Left cardiac atrium (tissue), 4 donors: Measurements from ENCODE around the gene PLCB1. TPM values are rescaled to one million over a fixed set of nuclear protein-coding genes. Genes with fewer than 3 reads are reported as not detected.
"Not testable (repeated sequence)": the region's sequence is repeated elsewhere in the genome, so short reads cannot be mapped to it uniquely, and the experiment has no call there.

Experiments
- ATAC-seq, 2 donors: fragments of 200-7000 bp; cut with Tn5 transposase; one replicate each; pipeline ENCODE4 v1.9.1; 2020; ENCODE audit warnings: mild to moderate bottlenecking in 2 of 2, moderate library complexity in 2 of 2
- DNase-seq: peaks from one replicate; pipeline ENCODE4 v3.0.0-alpha.2; 2020
- intact Hi-C, 2 donors: fragments of 100-400 bp; cut with DNase I; formaldehyde crosslinking; loops; one replicate each; pipeline versions ENCODE4 v1.14.1 to v1.15.1; 2022 to 2023
- total RNA-seq, 2 donors: library from RNA; stranded (reverse); fragmentation: NEBNext Ultra II Directional; extraction: Animal tissue kit (Norgen Biotek cat#: 25700); gene quantifications; one replicate each; pipeline ENCODE4 v1.2.1, GENCODE V29; 2021
- donor health status: DM: no; HTN: yes; CAD: no.
- donor health status: DM: no; HTN: yes; CAD: no; lungs with severe emphysema.
- donor health status: DM: yes; HTN: yes; CAD: no.
- donor health status: Dilated cardiomyopathy.

The PLCB1 gene
- total RNA-seq, 2 donors from 2014 or later, result 25.9 to 27.1 TPM

DNA sequence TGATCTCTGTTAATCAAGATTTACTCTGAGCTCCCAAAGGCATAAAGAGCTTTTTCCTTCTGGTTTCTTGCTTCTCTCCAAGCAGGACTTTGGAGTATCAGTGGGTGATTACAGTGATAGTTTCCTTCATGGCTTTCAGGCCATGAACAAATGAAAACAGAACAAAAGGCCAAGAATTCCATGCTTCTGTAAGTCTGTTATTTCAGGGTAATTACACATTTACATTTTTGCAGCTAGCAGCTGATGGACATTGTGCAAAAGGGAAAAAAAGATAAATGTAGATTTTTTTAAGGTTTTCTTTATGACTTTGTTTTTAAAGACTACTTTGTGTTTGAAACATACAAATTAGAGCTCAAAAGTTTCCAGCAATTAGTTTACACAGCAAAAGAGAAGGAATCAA is 441.6 kb downstream of the PLCB1 start:
- DNase-seq (no peak), ATAC-seq (no peak)
- intact Hi-C loops, result no loop called here

DNA sequence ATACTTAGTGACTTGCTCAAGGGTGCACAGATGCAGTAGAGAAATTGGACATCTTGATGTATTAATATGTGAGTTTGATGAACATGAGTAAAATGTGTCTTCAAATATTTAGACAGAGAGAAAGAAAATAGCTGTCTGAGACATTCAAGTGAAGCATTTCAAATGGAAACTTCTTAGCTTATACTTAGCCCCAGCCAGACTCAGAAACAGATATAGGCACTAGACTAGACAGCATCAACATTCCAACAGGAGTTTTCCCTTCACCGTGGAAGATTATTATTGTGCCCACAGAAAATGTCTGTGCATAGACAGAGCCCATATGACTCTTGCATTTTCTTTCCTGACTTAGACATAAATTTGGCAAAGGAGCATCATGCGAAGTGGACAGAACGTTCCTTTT is 443.0 kb downstream of the PLCB1 start:
- intact Hi-C loops, result no loop called here
- DNase-seq (no peak), ATAC-seq (no peak)

GRCh38 chr20:8578161-8578865 is 446.2 kb downstream of the PLCB1 start:
- intact Hi-C loops, result no loop called here
- no peak for ATAC-seq
- no peak for DNase-seq

DNA sequence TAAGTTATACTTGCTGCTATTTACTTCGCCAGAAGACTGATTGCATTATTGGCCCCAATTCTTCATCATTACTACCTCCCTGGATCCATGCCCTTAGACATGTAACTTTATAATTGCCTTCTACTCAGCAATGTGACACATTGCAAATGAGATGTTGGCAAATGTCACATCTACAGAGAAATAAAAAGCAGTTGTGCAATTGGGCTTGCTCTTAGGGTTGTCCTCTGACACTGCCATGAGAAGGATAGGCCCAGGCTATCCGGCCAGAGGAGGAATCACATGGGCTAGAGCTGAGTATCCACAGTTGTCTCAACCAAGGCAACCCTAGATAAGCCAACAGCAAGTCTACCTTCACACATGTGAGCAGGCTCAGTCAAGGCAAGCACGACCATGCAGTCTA is 447.0 kb downstream of the PLCB1 start:
- intact Hi-C loops, result no loop called here

GRCh38 chr20:8581446-8582183 is 449.5 kb downstream of the PLCB1 start:
- DNase-seq (no peak), ATAC-seq (no peak)
- intact Hi-C loops, result no loop called here

More for the DNA sequence above, 447.0 kb downstream of the PLCB1 start:
- no peak for ATAC-seq
- DNase-seq, result no peak

DNA sequence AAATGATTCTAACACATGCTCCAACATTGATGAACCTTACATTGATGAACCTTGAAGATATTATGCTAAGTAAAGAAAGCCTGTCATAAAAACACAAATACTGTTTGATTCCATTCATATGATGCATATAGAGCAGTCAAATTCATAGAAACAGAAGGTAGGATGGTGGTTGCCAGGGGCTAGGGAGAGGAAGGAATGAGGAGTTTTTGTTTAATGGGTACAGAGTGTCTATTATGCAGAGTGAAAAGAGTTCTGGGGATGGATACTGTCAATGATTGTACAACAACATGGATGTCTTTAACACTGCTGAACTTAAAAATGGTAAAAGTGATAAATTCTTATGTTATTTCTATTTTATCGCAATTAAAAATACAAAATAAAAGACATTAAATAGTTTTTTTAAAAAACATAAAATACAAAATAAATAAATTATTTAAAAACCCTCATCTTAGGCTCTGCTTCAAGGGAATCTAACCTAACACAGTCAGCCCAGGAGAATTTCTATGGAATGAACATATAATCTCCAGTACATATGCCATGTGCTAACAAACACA is 451.0 kb downstream of the PLCB1 start:
- intact Hi-C loops, result no loop called here
- ATAC-seq (no peak), DNase-seq (no peak)

- ATAC-seq, result no peak
- intact Hi-C loops, result no loop called here
- DNase-seq, result no peak
Measured at GRCh38 chr20:8583566-8584043, 451.5 kb downstream of the PLCB1 start.

- ATAC-seq, result no peak
- DNase-seq, result no peak
- intact Hi-C loops, result no loop called here
Measured at GRCh38 chr20:8587251-8587650, 455.2 kb downstream of the PLCB1 start.

DNA sequence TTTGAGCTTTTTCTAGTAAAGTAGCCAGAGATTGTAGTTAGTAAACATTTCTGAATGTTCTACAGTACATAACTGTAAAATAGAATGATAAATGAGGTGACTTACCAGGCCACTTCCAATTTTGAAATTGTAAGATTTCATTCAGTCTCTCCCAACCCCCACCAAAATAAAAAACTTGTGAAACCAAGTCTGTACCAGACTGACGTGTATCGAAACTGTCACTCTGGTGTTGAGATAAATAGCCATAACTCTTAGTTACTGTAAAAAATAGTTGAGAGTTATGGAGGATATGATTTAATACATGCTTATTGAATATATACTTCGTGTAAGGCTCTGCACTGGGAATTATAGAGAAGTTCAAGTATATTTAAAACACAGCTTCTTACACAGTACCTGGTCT is 455.7 kb downstream of the PLCB1 start:
- intact Hi-C loops, result no loop called here
- no peak for DNase-seq
- no peak for ATAC-seq

GRCh38 chr20:8589956-8590355 is 457.9 kb downstream of the PLCB1 start:
- no peak for ATAC-seq
- no peak for DNase-seq
- intact Hi-C loops, result no loop called here

DNA sequence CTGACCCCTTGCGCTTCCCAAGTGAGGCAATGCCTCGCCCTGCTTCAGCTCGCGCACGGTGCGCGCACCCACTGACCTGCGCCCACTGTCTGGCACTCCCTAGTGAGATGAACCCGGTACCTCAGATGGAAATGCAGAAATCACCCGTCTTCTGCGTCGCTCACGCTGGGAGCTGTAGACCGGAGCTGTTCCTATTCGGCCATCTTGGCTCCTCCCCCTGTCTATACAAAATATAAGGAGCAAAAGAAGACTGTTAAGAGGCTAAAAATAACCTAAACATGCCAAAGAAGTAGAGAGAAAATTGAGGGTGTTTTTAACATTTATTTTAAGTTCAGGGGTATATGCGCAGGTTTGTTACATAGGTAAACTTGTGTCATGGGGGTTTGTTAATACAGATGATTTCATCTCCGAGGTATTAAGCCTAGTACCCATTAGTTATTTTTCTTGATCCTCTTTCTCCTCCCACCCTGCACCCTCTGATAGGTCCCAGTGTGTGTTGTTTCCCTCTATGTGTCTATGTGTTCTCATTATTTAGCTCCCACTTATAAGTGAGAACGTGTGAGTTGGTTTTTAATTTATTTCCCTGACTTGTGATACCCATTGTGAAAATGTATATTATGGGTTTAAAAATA is 469.0 kb downstream of the PLCB1 start:
- DNase-seq, ATAC-seq: not testable (repeated sequence)
- intact Hi-C loops, result loop anchor here in 1 of 2 donors (10.0 kb wide), 1 partner anchor 54 kb away; no protein-coding TSS in a partner anchor

DNA sequence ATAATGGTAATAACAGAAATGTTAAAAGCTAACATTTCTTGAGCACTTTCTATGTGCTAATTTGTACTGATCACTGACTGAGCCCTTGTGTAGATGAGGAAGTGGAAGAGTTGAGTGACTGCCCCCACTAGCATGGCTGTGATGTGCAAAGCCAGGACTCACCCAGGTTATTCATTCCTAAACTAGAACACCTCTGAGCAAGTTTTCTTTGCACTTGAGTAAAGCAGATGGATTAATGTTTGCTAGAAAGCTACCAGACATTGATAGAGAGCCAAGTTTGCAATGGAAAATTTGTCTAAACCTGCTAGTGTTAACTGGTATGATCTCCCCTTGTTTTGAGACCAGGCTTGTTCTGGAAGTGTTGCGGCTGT is 469.5 kb downstream of the PLCB1 start:
- intact Hi-C loops, result loop anchor here in 1 of 2 donors (10.0 kb wide), 1 partner anchor 53 kb away; no protein-coding TSS in a partner anchor
- ATAC-seq (no peak), DNase-seq (no peak)

GRCh38 chr20:8602389-8603116 is 470.5 kb downstream of the PLCB1 start:
- ATAC-seq (peak in 1 of 2 donors; percentile 12), DNase-seq (no peak)
- intact Hi-C loops, result loop anchor here in 1 of 2 donors (10.0 kb wide), 1 partner anchor 52 kb away; no protein-coding TSS in a partner anchor

DNA sequence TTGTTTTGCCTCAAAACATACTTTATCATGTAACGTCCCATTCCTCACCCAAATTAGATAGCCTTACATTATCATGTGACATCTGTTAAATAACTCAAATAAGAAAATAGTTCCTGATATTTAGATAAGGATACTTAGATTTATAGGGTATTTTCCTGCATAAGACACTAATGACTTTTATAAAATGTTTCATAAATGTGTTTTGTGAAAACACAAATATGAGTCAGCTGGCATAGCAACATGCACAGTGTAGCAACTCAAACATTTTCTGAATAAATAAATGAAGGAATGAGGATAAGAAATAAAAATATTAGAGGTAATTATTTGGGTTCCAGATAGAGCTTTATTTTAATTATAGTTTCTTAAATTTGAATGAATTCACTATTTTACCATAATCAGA is 476.4 kb downstream of the PLCB1 start:
- ATAC-seq (no peak), DNase-seq (no peak)
- intact Hi-C loops, result loop anchor here in 1 of 2 donors (10.0 kb wide), 1 partner anchor 46 kb away; no protein-coding TSS in a partner anchor

DNA sequence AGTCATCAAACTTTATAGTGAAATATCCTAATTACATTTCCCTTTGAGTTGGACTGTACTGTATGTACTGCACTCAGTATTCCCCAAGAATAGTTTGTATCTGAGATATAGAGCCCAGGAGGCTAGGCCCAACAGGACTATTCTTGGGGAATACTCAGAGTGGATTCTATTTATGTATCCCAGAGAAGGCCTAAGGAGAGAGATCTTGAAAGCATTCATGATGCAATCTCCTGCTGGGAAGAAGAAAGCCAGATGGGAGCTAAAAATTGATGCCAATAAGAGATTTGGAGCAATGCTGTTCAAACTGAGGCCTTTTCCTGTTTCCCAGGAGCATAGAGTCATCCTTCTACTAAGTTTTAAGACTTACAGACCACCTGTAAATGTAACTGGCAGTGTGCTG is 484.7 kb downstream of the PLCB1 start:
- intact Hi-C loops, result no loop called here
- ATAC-seq, result no peak
- DNase-seq, result no peak

- intact Hi-C loops, result no loop called here
- ATAC-seq (no peak), DNase-seq (no peak)
Measured at GRCh38 chr20:8621001-8621400, 488.9 kb downstream of the PLCB1 start.

DNA sequence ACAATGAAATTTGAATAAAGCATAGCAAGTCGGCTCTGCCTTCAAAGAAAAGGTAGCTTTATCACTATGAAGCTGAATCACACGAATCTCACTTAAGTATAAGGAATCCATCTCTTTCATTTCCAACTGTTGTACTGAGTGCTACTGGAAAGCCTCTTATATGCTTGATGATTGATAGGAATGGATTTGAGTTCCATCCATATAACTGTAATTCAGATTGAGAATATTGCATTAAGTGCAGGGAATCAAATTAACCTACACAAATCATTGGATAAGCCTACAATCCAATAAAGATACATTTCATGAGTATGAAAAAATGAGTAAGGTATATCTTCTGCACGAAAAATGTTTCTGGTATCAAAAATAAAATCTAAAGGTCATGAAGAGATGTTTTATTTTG is 492.0 kb downstream of the PLCB1 start:
- no peak for ATAC-seq
- intact Hi-C loops, result no loop called here
- DNase-seq, result no peak

DNA sequence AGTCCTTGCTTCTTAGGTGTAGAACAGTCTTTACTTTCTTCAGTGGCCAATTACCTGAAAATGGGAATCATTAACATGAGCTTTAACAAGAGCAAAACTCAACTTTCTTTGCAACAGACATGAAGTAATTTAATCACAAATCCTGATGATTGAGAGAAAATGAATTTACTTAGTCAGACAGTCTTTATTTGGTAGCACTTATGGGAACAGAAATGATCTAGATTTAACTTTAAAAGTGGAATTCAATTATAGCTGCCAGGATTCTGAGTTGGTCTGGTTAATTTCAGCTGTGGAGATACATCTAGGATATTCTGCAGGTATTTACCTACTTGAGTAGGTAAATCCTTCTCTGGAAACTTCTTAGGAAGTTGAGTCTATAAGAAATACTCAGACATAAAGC is 492.6 kb downstream of the PLCB1 start:
- ATAC-seq (no peak), DNase-seq (no peak)
- intact Hi-C loops, result no loop called here

- peak in 1 of 2 donors; percentile 44 for ATAC-seq
- no peak for DNase-seq
- intact Hi-C loops, result no loop called here
Measured at GRCh38 chr20:8627340-8628004, 495.4 kb downstream of the PLCB1 start.
